ENCODE data around the gene FKBP5. TPM values are rescaled to one million over a fixed set of nuclear protein-coding genes. Genes with fewer than 3 reads are reported as not detected.

The FKBP5 gene
- total RNA-seq, 4 donors from 2014 or later: 247 to 296 (median 275) TPM

DNA sequence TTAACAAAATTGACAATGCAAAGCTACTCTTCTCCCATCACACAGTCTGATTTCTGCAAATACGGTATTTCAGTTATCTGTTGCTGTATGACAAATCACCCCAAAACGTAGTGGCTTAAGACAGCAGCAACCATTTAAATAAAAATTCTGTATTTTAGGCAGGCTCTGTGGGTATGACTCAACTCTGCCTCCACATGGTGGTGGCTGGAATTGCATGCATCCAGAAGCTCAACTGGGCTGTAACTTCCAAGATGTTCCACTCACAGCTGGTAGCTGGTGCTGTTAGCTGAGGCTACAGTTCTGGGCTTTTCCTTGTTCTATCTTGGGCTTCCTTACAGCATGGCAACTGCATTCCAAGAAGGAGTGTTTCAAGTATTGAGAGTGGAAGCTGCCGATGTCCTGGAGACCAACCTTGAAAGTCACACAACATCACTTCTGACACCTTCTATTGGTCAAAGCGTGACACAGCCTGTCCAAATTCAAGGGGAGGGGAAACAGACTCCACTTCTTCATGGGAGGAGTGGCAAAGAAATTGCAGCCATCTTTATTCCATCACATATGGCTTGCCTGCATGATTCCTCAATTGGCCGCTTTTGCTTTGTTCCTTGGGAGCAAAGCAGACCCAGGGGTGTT lies 136.3 kb downstream of the FKBP5 start:
- no peak for TF ChIP-seq POLR2A (IDR thresholded peaks at IDR 0.05)
- TF ChIP-seq, protein P1, sequence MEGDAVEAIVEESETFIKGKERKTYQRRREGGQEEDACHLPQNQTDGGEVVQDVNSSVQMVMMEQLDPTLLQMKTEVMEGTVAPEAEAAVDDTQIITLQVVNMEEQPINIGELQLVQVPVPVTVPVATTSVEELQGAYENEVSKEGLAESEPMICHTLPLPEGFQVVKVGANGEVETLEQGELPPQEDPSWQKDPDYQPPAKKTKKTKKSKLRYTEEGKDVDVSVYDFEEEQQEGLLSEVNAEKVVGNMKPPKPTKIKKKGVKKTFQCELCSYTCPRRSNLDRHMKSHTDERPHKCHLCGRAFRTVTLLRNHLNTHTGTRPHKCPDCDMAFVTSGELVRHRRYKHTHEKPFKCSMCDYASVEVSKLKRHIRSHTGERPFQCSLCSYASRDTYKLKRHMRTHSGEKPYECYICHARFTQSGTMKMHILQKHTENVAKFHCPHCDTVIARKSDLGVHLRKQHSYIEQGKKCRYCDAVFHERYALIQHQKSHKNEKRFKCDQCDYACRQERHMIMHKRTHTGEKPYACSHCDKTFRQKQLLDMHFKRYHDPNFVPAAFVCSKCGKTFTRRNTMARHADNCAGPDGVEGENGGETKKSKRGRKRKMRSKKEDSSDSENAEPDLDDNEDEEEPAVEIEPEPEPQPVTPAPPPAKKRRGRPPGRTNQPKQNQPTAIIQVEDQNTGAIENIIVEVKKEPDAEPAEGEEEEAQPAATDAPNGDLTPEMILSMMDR (IDR thresholded peaks at IDR 0.05): peak; percentile 44 to 81 (median 72)
- DNase-seq: peak; percentile 24 to 80 (median 63)
- no peaks in the 10 kb centered on the region for H3K4me1 ChIP-seq
- no peaks in the 10 kb centered on the region for H3K36me3 ChIP-seq
- H3K9me3 ChIP-seq: peaks cover 0 to 3% (median 0%) of the 10 kb centered on the region in 4 donors
- no peak overlapping the region for H3K27ac ChIP-seq
- H3K4me3 ChIP-seq: no peak overlapping the region
- no peaks in the 10 kb centered on the region for H3K27me3 ChIP-seq

DNA sequence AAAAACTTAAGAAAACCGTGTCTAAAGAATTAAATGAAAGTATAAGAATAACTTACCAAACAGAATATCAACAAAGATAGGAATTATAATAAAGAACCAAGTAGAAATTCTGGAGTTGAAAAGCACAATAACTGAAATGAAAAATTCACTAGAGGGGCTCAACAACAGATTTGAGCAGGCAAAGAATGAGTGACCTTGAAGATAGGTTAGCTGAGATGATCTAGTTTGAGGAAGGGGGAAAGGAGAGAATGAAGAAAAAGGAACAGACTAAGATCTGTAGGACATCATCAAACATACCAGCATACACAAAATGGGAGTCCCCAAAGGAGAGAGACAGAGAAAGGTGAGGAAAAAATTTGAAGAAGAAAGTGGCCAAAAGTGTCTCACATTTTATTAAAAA lies 138.3 kb downstream of the FKBP5 start:
- Histone ChIP-seq H3K36me3 (no peaks in the 10 kb centered on the region), H3K4me1 (no peaks in the 10 kb centered on the region), H3K27ac (no peak overlapping the region), H3K27me3 (no peaks in the 10 kb centered on the region), H3K9me3 (peaks cover 0 to 3% (median 0%) of the 10 kb centered on the region in 4 donors), H3K4me3 (no peak overlapping the region)
- TF ChIP-seq POLR2A (IDR thresholded peaks at IDR 0.05): no peak
- TF ChIP-seq, protein P1 (IDR thresholded peaks at IDR 0.05): no peak
- DNase-seq: no peak

DNA sequence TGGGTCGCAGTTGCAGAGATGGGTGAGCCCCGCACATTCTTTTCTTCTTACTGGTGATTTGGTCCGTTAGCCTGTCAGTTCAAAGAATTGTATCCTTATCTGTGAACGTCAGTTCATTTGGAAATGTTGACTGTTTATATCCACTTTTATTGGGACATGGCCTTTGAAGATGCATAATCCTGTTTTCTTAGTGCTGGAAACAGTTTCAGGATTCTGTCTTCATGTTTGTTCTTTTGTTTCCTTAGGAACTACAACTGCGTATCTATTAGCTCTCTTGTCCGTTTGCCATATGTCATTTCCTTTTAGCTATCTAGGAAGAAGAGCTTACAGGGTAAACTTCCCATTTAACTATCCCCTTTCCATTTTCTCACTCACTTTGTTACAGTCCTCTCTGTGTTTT lies 141.0 kb downstream of the FKBP5 start:
- Histone ChIP-seq H3K4me3 (no peak overlapping the region), H3K4me1 (no peaks in the 10 kb centered on the region), H3K27me3 (no peaks in the 10 kb centered on the region), H3K27ac (no peak overlapping the region), H3K9me3 (peaks cover 0 to 3% (median 0%) of the 10 kb centered on the region in 4 donors), H3K36me3 (no peaks in the 10 kb centered on the region)
- TF ChIP-seq, protein P1 (IDR thresholded peaks at IDR 0.05): no peak
- TF ChIP-seq POLR2A (IDR thresholded peaks at IDR 0.05): no peak
- DNase-seq: no peak

DNA sequence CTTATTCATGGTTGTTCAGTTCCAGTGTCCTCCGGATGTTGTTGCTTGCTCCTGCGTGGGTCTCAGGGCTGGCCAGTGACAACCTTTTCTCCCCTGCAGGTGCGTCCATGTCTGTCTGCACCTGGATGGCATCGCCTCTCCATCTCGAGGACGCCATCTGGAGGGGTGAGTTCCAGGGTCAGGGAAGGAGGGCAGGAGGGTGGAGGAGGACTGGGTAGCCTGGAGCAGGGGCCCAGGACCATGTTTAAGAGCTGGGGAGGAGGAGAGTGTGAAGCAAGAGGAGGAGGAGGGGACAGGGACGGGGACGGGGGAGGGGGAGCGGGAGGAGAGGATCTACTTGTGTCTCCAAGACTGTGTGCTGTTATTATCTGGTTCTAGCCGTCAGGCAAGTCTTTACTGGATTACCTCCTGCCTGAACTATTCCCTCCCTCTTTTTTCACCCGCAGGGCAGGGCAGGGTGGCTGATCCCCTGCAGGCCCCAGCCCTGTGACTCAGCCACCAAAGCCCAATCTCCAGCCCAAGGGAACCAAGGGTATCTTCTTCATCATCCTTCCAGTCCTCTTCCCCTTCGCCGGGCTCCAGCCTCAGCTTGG lies 143.8 kb downstream of the FKBP5 start:
- no peak for DNase-seq
- H3K27me3 ChIP-seq: no peaks in the 10 kb centered on the region
- H3K4me1 ChIP-seq: no peaks in the 10 kb centered on the region
- TF ChIP-seq POLR2A (IDR thresholded peaks at IDR 0.05): no peak
- TF ChIP-seq, protein P1 (IDR thresholded peaks at IDR 0.05): no peak
- no peak overlapping the region for H3K4me3 ChIP-seq
- no peaks in the 10 kb centered on the region for H3K36me3 ChIP-seq
- H3K27ac ChIP-seq: no peak overlapping the region
- no peaks in the 10 kb centered on the region for H3K9me3 ChIP-seq

DNA sequence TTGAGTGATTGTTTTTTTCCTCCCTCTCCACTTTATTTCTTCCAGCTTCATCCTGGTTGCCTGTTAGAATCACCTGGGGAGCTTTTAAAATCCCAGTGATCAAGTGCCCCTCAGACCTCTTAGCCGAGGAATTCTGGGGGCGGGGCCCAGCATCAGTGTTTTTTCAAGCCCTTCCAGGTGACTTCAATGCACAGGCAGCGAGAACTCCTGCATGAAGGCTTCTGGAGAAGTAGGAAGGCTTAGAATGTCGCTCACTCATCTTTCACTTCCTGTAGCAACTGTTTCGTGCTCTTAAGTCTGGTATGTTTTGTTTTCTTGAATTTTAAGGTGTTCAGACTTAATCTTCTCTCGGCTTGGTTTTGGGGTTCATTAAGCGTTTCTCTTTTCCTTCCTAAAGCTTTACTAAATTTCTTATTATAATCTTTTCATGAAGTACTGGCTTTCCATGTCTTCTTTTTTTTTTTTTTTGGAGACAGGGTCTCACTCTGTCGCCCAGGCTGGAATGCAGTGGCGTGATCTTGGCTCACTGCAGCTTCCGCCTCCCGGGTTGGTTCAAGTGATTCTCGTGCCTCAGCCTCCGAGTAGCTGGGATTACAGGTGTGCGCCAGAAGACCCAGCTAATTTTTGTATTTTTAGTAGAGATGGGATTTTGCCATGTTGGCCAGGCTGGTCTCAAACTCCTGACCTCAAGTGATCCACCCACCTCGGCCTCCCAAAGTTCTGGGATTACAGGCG lies 145.1 kb downstream of the FKBP5 start:
- DNase-seq: no peak
- TF ChIP-seq, protein P1 (IDR thresholded peaks at IDR 0.05): no peak
- TF ChIP-seq POLR2A (IDR thresholded peaks at IDR 0.05): no peak
- H3K4me1 ChIP-seq: no peaks in the 10 kb centered on the region
- no peaks in the 10 kb centered on the region for H3K27me3 ChIP-seq
- no peak overlapping the region for H3K27ac ChIP-seq
- H3K36me3 ChIP-seq: no peaks in the 10 kb centered on the region
- no peak overlapping the region for H3K4me3 ChIP-seq
- H3K9me3 ChIP-seq: no peaks in the 10 kb centered on the region
